GM12872 (cell line): ENCODE measurements around the gene SLC38A10.

Experiments
- TF ChIP-seq, protein P1 (sequence below): IDR thresholded peaks from 3 replicates; pipeline ENCODE4 v1.5.1; 2011; ENCODE audit warnings: low read depth, mild to moderate bottlenecking, low read length, moderate library complexity; ENCODE audit not compliant: insufficient read depth

Gene SLC38A10

DNA sequence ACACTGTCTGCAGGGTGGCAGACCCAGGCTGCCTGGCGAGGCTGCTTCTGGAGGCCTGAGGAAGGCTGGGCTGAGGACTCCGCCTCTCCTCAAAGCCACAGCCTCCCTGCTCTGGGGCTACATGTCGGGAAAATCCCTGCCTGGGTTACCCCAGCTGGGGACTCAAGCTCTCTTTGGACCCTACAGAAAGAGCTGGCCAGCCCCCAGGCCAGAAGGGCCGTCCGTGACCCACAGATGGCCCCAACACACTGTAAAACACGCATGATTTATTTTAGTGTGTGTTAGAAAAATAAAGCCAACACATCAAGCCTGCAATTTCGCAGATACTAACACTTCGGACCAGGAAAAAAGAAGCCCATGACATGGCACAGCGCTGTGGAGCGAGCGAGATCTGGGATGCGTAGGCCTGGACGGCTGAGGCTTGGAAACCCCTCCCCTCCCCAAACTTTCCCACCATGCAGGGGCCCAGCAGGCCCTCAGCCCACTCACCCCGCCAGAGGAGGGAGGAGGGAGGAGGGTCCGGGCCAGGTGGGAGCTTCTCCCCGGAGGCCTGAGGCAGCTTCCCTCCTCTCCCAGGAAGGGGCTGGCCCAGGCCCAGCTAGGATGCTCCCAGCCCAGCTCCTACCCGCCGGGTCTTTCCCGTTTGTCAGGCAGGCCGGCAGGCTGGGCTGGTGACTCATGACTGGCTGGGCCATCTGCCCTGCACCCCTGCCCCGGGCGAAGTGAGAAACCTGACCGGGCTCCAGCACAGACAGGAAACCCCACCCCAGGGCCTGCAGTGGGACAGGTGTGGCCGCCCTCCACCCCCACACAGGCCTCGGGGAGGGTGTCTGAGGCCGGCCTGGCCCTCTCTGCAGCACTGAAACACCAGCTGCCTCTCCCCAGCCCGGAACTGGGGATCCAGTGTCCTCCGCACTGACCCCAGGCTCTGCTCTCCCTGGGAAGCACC lies 34.1 kb upstream of the SLC38A10 start:
- TF ChIP-seq, protein P1, sequence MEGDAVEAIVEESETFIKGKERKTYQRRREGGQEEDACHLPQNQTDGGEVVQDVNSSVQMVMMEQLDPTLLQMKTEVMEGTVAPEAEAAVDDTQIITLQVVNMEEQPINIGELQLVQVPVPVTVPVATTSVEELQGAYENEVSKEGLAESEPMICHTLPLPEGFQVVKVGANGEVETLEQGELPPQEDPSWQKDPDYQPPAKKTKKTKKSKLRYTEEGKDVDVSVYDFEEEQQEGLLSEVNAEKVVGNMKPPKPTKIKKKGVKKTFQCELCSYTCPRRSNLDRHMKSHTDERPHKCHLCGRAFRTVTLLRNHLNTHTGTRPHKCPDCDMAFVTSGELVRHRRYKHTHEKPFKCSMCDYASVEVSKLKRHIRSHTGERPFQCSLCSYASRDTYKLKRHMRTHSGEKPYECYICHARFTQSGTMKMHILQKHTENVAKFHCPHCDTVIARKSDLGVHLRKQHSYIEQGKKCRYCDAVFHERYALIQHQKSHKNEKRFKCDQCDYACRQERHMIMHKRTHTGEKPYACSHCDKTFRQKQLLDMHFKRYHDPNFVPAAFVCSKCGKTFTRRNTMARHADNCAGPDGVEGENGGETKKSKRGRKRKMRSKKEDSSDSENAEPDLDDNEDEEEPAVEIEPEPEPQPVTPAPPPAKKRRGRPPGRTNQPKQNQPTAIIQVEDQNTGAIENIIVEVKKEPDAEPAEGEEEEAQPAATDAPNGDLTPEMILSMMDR, result no peak

DNA sequence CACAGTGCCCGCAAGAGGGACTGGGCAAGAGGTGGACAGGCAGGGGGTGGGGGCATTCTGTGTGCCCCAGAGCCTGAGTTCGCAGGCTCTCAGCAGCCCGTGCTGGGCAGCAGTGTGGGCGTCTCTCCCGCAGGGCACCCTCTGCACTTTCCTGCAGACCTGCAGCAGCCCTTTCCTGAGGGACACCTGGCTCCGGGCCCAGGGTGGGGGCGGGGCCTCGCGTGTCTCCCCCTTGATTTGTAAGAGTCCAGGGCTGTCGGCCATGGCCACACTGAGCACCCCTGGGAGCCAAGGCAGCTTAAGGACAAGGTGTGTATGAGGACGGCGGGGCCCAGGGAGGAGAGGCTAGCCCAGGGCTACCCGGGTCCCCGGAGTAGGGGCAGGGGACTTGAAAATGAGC lies 33.4 kb upstream of the SLC38A10 start:
- TF ChIP-seq, protein P1, result no peak

DNA sequence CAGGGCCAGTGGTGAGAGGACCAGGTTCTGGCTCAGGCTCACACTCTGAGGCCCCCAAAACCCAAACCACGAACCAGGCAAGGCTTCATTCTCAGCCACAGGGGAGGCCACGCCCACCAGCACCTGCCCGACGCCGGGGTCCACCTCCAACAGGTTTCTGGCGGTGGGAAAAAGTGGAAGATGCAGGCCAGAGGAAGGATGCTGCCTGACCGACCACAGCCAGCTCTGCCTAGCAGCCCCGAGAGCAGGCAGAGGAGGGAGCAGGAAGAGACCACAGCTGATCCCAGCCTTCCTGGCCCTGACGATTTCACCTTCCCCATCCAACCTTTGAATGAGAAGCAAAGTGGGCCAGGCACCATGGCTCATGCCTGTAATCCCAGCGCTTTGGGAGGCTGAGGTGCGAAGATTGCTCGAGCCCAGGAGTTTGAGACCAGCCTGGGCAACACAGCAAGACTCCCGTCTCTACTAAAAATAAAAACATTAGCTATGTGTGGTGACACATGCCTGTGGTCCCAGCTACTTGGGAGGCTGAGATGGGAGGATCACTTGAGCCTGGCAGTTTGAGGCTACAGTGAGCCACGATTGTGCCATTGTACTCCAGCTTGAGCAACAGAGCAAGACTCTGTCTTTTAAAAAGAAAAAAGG lies 30.7 kb upstream of the SLC38A10 start:
- TF ChIP-seq, protein P1, result no peak

DNA sequence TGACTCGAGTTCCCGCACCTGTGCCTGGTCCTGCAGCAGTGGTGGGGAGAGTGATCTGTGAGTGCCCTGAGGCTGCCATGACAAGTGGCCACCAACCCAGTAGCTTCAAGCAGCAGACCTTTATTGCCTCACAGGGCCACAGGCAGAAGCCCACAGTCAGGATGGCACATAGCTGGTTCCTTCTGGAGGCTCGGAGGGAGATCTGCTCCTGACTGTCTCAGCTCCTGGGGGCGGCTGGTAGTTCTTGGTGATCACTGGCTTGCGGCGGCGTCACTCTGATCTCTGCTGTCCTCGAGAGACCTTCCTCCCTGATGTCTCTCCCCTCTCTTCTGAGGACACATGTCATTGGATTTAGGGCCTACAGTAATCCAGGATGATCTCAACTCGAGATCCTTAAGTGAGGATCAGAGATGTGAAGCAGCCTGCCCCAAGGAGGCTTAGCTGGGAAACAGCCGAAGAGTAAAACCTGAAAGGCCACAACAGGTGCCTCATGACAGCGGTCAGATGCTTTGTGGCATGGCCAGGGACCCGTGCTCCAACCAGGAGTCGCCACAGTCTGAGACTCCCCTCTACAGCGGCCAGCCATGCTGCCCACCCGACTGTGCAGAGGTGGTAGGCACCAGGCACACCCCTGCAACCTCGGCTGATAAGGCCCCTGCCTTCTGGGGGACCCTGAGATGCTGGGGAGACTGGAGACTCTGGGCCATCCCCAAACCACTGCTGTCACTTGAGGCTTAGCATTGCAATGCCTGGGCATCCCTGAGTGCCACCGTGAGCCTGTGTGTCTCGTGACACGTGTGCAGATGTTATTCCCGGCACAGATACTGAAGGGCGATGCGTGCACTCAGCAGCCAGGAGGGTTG lies 30.0 kb upstream of the SLC38A10 start:
- TF ChIP-seq, protein P1, result no peak

DNA sequence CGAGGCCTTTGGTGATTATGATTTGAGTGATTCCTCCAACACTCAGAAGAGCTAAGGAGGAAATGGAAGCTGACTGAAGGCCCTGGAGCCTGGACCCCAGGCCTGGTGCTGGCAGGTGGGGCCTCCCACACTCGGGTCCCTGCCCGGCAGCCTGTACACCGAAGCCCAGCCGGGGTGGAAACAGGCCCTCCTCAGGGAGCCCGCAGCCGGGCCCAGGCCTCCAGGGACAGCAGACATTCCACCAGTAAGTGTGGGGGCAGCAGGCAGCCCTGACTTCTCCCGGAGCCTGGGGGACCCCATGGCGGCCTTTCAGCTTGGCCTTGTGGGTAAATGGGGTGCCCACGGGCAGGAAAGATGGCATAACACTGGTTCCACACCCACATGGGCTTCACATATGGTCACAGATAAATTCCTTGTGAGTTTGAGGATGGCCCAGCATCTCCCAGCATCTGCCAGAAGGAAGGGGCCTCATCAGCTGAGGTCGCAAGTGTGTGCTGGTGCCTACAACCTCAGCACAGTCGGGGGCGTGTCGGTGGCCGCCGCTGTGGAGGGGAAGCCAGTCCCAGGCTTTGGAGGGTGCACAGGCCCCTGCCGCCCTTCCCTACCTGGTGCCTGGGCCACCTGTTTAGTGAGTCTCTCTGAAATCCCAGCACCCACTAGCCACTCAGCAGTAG lies 29.2 kb upstream of the SLC38A10 start:
- TF ChIP-seq, protein P1, result no peak

DNA sequence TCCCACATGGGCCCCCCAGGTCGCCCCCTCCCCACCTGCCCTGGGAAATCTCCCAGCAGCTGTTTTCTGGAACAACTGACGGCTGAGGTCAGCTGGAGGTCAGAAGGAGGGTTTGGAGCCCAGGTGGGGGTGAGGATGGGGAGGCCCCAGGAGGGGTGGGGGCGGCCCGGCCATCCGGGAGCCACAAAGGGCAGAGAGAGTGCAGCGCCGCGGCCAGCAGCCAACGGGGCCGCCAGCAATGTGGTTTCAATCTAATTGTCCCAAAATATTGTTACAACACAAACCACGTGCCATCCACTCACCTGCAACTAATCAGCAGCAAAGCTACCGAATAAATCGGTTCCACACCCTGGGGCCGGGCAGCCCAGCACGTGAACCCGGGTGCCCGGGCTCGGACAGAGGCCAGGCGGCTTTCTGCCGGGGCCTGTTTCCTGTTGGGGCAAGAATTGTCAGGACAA lies 28.3 kb upstream of the SLC38A10 start:
- TF ChIP-seq, protein P1, result no peak
